GM18499 (cell line): ENCODE measurements around the gene TRAPPC10.

Source experiments
- ATAC-seq: cut with Tn5 transposase; IDR thresholded peaks from one replicate; pipeline ENCODE4 v1.9.1; 2021; ENCODE audit warnings: moderate number of reproducible peaks; ENCODE audit not compliant: insufficient read depth, unreplicated experiment

TRAPPC10 gene

GRCh38 chr21:44028287-44028659, 16.2 kb downstream of the TRAPPC10 start:
- ATAC-seq = no peak

DNA sequence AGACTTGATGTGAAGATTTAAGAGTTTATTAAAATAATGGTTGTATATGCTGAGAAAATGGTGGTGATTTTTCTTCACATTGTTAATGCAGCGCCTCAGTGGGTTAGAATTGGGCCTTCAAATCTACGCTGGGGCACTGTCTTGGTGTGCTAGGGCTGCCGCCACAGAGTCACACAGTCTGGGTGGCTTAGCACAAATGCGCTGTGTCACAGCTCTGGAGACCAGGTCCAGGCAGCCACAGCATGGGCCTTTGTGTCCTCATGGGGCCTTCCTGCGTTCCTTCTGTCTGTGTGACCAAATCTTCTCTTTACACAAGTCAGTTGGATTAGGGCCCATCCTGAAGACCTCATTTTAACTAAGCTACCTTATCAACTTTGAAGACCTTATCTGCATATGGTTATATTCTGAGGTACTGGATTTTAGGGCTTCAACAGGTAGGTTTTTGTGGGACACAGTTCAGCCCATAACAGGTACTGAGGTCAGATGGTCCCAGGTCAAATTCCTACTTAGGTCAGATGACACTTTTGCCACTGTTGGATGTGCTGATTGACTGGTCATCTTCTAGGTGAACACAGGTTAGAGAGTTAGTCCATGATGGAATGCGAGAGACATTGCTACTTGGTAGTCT, 17.5 kb downstream of the TRAPPC10 start:
- no peak for ATAC-seq

DNA sequence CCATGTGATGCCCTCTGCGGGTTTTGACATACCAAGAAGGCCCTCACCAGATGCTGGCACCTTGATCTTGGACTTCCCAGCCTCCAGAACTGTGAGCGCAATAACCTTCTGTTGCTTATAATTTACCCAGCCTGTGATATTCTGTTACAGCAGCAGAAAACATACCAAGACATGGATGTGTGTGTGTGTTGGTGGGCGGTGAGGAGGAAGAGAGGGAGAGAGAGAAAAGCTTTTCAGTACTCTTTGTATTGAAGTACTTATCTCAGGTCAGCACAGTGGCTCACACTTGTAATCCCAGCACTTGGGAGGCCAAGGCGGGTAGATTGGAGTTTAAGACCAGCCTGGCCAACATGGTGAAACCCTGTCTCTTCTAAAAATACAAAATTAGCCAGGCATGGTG, 23.1 kb downstream of the TRAPPC10 start:
- ATAC-seq = no peak

GRCh38 chr21:44038063-44038462, 26.0 kb downstream of the TRAPPC10 start:
- no peak for ATAC-seq

DNA sequence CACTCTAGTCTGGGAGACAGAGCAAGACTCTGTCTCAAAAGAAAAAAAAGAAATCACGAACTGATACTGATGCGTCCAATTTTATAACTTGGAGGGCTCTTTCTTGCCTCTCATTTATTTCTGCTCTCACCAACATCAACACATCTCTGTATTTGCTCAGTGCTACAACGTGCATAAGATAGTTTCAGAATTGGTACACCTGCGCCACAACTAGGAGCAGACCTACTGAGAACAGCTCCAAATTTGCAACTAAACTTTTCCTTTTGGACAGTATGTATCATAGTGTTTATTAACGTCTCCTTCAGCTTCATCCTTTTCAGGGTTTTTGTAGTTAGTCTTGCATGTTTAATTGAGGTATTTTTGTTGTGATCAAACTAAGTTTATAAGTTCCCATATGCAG, 27.7 kb downstream of the TRAPPC10 start:
- no peak for ATAC-seq

GRCh38 chr21:44043613-44044012, 31.5 kb downstream of the TRAPPC10 start:
- no peak for ATAC-seq

DNA sequence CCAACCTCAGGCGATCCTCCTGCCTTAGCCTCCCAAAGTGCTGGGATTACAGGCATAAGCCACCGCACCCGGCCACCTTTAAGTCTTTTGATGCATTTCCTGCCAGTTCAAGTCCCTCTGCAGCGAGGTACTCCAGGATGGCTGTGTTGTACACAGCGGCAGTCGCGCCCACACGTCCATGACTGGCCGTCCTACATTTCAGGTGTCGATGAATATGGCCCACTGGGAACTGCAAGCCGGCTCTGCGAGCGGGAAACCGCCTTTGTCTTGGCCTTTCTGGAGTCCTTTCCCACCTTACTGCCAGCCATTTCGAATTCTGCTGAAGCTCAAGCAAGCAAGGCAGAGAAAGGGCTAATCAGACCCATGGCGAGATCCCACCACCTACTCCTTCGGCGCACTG, 34.6 kb downstream of the TRAPPC10 start:
- ATAC-seq = no peak

- no peak for ATAC-seq
Observed at GRCh38 chr21:44047996-44048560, 36.0 kb downstream of the TRAPPC10 start.

DNA sequence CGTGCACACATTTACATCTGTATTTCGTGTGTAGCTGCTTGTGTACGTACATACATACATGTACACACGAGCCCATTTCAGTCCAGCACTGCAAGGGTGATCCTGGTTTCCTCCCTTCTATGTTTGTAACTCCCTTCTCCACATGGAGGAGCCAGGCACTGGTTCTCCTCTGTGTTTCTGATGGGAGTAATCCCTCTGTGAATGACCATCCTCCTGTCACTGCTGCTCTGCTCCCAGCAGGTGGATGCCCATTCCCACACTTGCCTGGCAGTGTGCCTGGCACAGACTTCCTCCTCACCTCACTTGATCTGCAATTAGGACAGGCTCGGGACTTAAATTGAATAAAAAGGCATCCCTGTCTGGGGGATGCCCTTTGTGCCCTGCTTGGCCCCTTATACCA, 37.1 kb downstream of the TRAPPC10 start:
- no peak for ATAC-seq

- ATAC-seq = no peak
Observed at GRCh38 chr21:44049606-44050005, 37.5 kb downstream of the TRAPPC10 start.

GRCh38 chr21:44050276-44050675, 38.2 kb downstream of the TRAPPC10 start:
- ATAC-seq = no peak

DNA sequence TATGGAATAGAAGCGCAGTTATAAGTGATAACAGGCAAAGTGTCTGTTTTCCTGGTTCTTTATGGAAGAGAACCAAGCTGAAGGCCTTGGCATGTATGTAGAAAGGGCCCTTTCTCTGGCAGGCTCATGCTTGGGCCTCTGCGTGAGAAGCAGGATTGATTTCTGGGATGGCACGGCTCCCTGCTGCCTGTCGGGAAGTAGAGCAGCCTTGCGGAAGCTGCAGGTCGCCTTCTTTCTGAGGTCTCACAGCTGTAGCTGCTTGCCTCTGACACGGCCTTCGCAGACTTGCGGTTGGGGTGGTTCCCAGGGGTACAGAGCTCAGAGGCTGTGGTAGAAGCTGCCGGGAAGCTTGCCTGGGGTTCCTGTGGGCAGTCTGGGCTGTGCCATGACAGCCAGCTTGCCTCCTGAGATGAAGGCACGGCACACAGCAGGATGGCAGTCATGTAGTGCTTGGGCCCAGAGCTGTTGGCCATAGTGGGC, 39.4 kb downstream of the TRAPPC10 start:
- no peak for ATAC-seq

DNA sequence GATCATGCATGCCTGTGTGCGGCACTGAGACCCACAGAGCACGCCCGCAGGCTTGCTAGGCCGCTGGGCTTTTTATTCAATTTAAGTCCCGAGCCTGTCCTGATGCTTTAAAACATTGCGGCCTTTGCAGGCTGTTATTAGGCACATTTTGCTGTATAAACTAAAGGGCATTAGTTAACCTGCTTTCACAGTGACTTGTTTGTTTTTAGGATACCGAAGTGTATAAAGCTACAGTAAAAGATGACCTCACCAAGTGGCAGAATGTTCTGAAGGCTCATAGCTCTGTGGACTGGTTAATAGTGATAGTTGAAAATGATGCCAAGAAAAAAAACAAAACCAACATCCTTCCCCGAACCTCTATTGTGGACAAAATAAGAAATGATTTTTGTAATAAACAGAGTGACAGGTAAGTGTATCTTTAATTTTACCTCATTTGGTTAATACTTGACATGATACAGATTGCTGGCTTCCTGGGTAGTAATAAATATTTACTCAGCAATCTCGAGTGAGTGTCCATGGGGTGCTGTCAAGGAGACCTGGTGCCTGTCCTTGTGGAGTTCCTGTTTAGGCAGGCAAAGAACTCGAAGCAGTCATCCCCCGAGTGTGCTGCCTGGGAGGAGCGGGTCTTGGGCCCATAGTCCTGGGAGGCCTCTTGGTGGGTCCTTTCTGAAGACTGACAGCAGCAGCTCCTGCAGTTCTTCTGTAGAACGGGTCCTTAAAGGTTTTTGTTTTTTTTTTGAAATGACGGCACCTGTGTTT, 40.1 kb downstream of the TRAPPC10 start:
- no peak for ATAC-seq

DNA sequence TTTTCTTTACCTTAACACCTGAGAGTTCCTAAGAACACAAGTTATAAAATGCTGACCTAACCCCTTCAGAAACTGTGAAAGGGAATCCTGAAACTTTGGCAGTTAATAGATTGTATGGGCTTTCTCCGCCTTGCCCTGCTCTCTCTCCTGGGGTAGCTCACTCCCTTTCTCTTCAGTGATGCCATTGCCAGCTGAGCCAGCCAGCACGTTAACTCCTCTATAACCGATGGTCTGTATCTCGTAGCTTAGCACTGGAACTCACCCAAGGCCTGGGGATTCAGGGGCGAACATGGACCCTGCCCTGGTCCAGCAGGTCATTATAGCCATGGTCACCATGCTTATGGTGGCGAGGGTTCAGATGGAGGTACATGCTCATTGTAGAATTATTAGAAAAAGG, 40.7 kb downstream of the TRAPPC10 start:
- no peak for ATAC-seq

- ATAC-seq = no peak
Observed at GRCh38 chr21:44053567-44053966, 41.5 kb downstream of the TRAPPC10 start.

- no peak for ATAC-seq
Observed at GRCh38 chr21:44054710-44055109, 42.6 kb downstream of the TRAPPC10 start.

- ATAC-seq = no peak
Observed at GRCh38 chr21:44057055-44057454, 44.9 kb downstream of the TRAPPC10 start.

DNA sequence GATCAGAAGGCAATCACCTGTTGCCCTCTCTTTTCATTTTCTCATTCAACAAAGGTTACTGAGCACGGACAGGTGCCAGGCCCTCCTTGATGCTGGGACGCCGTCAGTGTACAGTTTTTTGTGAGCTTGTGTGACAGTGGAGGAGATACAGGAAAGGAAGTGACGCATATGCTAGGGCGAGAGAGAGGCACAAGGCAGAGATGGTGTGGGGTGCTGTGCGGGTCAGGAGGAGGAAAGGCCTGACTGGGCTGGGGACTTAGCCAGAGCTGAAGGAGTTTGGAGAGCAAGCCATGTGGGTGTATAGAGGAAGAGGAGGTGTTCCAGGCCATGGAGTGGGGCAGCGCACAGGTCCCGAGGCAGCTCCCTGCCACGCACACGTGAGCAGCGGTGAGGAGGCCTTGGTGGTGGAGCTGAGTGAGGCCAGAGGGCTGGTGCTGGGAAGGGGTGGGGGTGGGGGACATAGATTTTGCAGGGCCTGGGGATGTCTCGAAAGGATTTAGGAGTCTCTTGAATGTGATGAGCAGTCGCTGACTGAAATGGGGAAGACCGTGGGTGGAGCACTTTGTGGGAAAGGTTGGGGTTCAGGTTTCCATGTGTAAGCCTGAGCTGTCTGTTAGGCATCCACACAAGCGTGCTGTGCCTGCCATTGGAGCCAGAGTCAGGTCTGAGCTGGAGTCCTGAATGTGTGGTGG, 46.0 kb downstream of the TRAPPC10 start:
- ATAC-seq = no peak

- ATAC-seq = no peak
Observed at GRCh38 chr21:44058652-44058964, 46.5 kb downstream of the TRAPPC10 start.

- ATAC-seq = no peak
Observed at GRCh38 chr21:44058981-44059380, 46.9 kb downstream of the TRAPPC10 start.

DNA sequence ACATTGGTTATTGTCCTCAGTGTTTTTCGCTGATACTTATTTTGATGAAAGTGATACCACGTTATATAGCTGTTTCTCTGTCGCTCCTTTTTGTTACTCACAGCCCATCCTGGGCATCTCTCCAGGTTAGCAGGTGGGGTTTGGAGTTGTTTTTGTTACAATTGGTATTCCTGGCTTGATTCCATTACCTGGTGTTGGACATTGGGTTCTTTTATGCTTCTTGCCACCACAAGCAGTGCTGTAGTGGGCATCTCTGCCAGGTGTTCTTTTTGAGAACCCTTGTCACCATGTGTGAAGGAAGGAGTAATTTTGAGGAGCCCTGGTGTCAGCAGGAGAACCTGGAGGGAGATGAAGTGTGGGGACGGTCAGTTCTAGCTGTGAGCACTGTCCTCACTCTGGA, 47.6 kb downstream of the TRAPPC10 start:
- ATAC-seq = no peak
